Effector memory CD4-positive, alpha-beta T cell (primary cell): Measurements from ENCODE around the gene DTNBP1.

Experiments used
- DNase-seq, 3 donors: peaks; one replicate each; pipeline ENCODE4 v3.0.0-alpha.2; 2020
- H3K27ac ChIP-seq: 2 replicates; pipeline ENCODE4 v1.7.0; 2013; ENCODE audit warnings: mild to moderate bottlenecking, low read length, moderate library complexity; ENCODE audit not compliant: insufficient read depth, poor library complexity, severe bottlenecking
- H3K27me3 ChIP-seq: replicated peaks from 2 replicates; pipeline ENCODE4 v1.7.0; 2013; ENCODE audit warnings: mild to moderate bottlenecking, low read length; ENCODE audit not compliant: insufficient read depth, control insufficient read depth, poor library complexity, severe bottlenecking
- H3K36me3 ChIP-seq: 2 replicates; pipeline ENCODE4 v1.7.0; 2013; ENCODE audit warnings: mild to moderate bottlenecking, low read length, moderate library complexity; ENCODE audit not compliant: control insufficient read depth, insufficient read depth
- H3K4me1 ChIP-seq: 2 replicates; pipeline ENCODE4 v1.7.0; 2013; ENCODE audit warnings: low read length, mild to moderate bottlenecking; ENCODE audit not compliant: control insufficient read depth, insufficient read depth, poor library complexity, severe bottlenecking
- H3K4me3 ChIP-seq: 2 replicates; pipeline ENCODE4 v1.7.0; 2013; ENCODE audit warnings: low read length, low read depth, mild to moderate bottlenecking; ENCODE audit not compliant: insufficient read depth, poor library complexity, severe bottlenecking
- H3K9me3 ChIP-seq: 2 replicates; pipeline ENCODE4 v1.7.0; 2013; ENCODE audit warnings: mild to moderate bottlenecking, low read length, moderate library complexity; ENCODE audit not compliant: control insufficient read depth

Gene DTNBP1

DNA sequence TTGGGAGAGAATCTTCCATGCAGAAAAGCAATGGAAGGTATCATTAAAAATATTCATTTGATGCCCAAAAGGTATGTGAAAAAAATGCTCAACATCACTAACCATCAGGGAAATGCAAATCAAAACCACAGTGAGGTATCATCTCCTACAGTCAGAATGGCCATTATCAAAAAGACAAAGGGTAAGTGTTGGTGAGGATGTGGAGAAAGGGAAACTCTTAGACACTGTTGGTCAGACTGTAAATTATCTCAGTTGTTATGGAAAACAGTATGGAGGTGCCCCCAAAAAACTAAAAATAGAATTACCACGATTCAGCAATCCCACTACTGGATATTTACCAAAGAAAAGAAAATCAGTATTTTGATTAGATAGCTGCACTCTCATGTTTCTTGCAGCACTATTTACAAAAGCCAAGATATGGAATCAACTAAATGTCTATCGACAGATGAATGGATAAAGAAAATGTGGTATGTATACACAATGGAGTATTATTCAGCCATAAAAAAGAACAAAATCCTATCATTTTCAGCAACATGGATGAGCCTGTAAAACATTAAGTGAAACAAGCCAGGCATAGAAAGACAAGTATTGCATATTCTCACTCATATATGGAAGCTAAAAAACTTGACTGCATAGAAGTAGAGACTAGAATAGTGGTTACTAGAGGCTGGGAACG is 84.0 kb downstream of the DTNBP1 start:
- no peaks in the 10 kb centered on the region for H3K4me1 ChIP-seq
- H3K9me3 ChIP-seq = no peaks in the 10 kb centered on the region
- H3K36me3 ChIP-seq = no peaks in the 10 kb centered on the region
- no peak for DNase-seq
- H3K4me3 ChIP-seq = no peak overlapping the region
- H3K27me3 ChIP-seq = no peaks in the 10 kb centered on the region
- H3K27ac ChIP-seq = no peak overlapping the region

GRCh38 chr6:15577550-15578171 is 85.2 kb downstream of the DTNBP1 start:
- Histone ChIP-seq H3K27ac (no peak overlapping the region), H3K36me3 (no peaks in the 10 kb centered on the region), H3K4me3 (no peak overlapping the region), H3K9me3 (no peaks in the 10 kb centered on the region), H3K27me3 (no peaks in the 10 kb centered on the region), H3K4me1 (no peaks in the 10 kb centered on the region)
- no peak for DNase-seq

DNA sequence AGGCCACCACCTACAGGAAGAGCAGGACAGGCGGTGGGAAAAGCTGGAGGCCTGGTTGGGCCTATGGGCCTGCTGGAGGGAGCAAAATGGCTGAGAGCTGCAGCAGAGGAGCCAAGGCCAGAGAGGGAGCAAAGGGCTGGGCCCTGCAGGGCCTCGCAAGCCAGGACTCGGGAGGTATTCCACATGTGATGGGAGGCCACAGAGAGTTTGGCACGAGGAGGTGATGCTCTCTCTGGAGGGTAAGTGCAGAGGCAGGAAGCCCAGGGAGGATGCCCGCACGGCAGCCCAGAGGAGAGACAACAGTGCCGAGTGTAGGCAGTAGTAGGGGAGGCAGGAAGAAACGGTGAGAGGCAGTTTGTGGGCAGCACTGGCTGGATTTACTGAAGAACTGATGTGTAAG is 85.7 kb downstream of the DTNBP1 start:
- H3K4me3 ChIP-seq = no peak overlapping the region
- no peak overlapping the region for H3K27ac ChIP-seq
- H3K4me1 ChIP-seq = no peaks in the 10 kb centered on the region
- H3K36me3 ChIP-seq = no peaks in the 10 kb centered on the region
- no peaks in the 10 kb centered on the region for H3K9me3 ChIP-seq
- H3K27me3 ChIP-seq = no peaks in the 10 kb centered on the region
- DNase-seq = no peak

DNA sequence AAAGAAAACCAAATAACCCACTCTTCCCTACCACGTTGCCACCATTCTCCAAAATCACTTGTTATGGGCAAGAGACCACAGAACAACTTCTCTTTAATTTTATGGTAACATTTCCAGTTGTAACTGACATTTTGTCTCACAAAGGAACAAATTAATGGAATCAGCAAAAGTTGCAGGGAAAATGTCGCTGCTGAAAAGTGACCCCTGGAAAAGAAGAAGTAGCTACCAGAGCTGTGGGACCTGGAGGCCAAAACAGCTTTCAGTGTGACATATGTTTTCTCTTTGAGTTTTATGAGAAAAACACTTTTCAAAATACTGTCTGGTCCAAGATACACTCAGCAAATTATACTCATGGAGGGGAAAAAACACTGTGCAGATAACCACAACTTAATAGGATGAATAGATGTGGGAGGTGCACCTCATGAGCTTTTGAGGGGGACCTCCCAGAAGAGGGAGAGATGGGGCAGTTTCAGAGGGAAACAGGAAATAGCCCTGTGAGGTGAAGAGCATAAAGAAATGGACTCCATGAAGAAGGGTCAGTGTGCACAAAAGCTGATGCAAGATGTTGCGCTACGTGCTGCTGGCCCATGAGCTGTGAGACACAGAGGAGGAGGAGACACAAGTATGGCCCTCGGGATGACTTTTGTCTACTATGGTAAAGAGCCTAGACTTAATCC is 87.3 kb downstream of the DTNBP1 start:
- Histone ChIP-seq H3K4me3 (no peak overlapping the region), H3K9me3 (no peaks in the 10 kb centered on the region), H3K4me1 (no peaks in the 10 kb centered on the region), H3K27ac (no peak overlapping the region), H3K36me3 (no peaks in the 10 kb centered on the region), H3K27me3 (no peaks in the 10 kb centered on the region)
- no peak for DNase-seq

GRCh38 chr6:15574486-15574885 is 88.3 kb downstream of the DTNBP1 start:
- Histone ChIP-seq H3K4me1 (no peaks in the 10 kb centered on the region), H3K27me3 (no peaks in the 10 kb centered on the region), H3K4me3 (no peak overlapping the region), H3K9me3 (no peaks in the 10 kb centered on the region), H3K27ac (no peak overlapping the region), H3K36me3 (no peaks in the 10 kb centered on the region)
- no peak for DNase-seq

DNA sequence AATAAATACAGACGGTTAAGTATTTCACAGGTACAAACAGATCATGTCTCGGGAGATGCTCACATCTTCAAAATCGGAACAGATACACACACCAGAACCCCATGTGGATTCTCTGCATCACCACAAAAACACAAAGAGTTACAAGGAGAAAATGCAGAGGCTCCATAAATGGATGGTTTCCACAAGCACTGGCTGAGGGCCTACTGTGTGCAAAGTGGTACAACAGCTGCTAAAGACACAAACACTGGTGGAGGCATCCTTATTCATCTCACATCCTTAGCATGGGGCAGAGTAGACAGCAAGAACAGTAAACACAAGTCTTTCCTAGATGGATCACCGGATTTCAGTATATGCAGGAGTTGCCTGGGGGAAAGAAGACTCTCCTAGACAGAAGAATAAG is 88.8 kb downstream of the DTNBP1 start:
- no peaks in the 10 kb centered on the region for H3K36me3 ChIP-seq
- no peak overlapping the region for H3K4me3 ChIP-seq
- H3K27ac ChIP-seq = no peak overlapping the region
- H3K9me3 ChIP-seq = no peaks in the 10 kb centered on the region
- H3K4me1 ChIP-seq = no peaks in the 10 kb centered on the region
- no peak for DNase-seq
- H3K27me3 ChIP-seq = no peaks in the 10 kb centered on the region

DNA sequence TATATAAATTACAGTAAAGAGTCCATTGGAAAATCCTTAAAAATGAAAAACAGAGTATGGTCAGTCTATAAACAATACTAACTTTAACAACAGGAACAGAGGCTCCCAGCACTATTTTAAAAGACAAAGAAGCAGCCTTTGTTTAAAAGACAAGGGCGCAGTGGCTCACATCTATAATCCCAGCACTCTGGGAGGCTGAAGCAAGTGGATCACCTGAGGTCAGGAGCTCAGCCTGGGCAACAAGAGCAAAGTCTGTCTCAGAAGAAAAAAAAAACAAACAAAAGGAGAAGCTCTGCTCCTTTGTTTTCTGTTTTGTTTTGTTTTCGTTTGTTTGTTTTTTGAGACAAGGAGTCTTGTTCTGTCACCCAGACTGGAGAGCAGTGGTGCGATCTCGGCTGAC is 89.4 kb downstream of the DTNBP1 start:
- Histone ChIP-seq H3K4me3 (no peak overlapping the region), H3K4me1 (no peaks in the 10 kb centered on the region), H3K27me3 (no peaks in the 10 kb centered on the region), H3K36me3 (no peaks in the 10 kb centered on the region), H3K9me3 (no peaks in the 10 kb centered on the region), H3K27ac (no peak overlapping the region)
- no peak for DNase-seq

DNA sequence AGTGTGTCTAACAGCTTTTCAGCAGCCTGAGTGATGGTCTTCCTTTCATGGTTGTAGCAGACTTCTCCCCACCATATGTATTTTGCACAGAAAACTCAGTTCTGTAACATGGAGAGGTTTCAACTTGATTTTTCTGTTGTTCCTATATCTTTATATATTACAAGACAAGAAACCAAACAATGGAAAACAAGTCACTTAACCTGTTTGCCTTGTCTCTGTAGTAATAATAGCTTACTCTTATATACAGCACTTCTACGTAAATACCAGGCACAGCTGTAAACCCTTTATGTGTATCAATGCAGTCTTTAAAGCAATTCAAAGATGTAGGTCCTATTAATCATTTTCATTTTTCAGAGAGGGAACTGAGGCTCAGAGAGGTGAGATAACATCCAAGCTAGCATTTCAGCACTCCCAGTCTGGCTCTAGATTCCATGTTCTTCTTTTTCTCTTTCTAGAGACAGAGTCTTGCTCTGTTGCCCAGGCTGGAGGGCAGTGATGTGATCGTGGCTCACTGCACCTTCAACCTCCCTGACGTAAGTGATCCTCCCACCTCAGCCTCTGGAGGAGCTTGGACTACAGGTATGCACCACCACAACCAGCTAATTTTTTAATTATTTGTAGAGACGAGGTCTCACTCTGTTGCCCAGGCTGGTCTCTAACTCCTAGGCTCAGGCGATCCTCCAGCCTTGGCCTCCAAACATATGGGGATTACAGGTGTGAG is 90.4 kb downstream of the DTNBP1 start:
- Histone ChIP-seq H3K27ac (no peak overlapping the region), H3K4me3 (no peak overlapping the region), H3K27me3 (no peaks in the 10 kb centered on the region), H3K36me3 (no peaks in the 10 kb centered on the region), H3K4me1 (no peaks in the 10 kb centered on the region), H3K9me3 (no peaks in the 10 kb centered on the region)
- DNase-seq = no peak

DNA sequence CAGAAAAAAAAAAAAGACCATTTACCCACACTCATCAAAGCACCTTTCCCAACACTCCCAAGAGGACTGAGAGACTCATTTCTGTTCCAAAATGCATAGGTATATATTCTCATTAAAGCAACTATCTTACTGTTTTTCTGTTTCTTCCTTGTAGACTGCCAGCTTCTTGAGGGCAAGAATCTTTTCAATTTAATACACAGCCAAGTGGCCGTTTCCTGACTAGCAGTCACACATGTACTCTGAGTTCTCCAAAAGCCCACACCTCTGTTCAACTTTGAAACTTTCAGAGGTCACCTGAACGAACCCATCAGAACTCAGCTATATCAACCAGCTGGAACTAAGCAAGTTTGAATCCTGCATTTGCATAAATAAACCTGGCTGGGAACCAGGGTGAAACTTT is 92.7 kb downstream of the DTNBP1 start:
- H3K4me1 ChIP-seq = no peaks in the 10 kb centered on the region
- H3K27ac ChIP-seq = no peak overlapping the region
- no peaks in the 10 kb centered on the region for H3K9me3 ChIP-seq
- no peak overlapping the region for H3K4me3 ChIP-seq
- H3K27me3 ChIP-seq = no peaks in the 10 kb centered on the region
- DNase-seq = no peak
- no peaks in the 10 kb centered on the region for H3K36me3 ChIP-seq
